HEK293T (cell line): ENCODE results near the gene ATG12.

Source experiments
- L3MBTL2 ChIP-seq: fragments of 450-650 bp; conservative IDR thresholded peaks from 2 replicates; pipeline ENCODE4 v1.6.1; 2016; ENCODE audit warnings: mild to moderate bottlenecking
- SP1 ChIP-seq: fragments of 450-650 bp; IDR thresholded peaks from 2 replicates; pipeline ENCODE4 v1.6.1; 2017

GRCh38 chr5:115801152-115801551, 40.2 kb downstream of the ATG12 start:
- no peak for TF ChIP-seq L3MBTL2
- TF ChIP-seq SP1: no peak
